GM18951 (cell line): ENCODE data around the gene MUC2.

Experiments
- POLR2A ChIP-seq: IDR thresholded peaks from 4 replicates; pipeline ENCODE4 v1.6.1; 2011; ENCODE audit warnings: mild to moderate bottlenecking; ENCODE audit not compliant: insufficient read length, insufficient read depth; ENCODE audit errors: extremely low read depth
- in situ Hi-C: fragments of 300-500 bp; cut with MboI; formaldehyde crosslinking; loops from one replicate; pipeline ENCODE4 v1.12.0; 2022; ENCODE audit warnings: low sequenced_read_pairs, mixed read lengths, inconsistent platforms; ENCODE audit not compliant: unreplicated experiment

The MUC2 gene

DNA sequence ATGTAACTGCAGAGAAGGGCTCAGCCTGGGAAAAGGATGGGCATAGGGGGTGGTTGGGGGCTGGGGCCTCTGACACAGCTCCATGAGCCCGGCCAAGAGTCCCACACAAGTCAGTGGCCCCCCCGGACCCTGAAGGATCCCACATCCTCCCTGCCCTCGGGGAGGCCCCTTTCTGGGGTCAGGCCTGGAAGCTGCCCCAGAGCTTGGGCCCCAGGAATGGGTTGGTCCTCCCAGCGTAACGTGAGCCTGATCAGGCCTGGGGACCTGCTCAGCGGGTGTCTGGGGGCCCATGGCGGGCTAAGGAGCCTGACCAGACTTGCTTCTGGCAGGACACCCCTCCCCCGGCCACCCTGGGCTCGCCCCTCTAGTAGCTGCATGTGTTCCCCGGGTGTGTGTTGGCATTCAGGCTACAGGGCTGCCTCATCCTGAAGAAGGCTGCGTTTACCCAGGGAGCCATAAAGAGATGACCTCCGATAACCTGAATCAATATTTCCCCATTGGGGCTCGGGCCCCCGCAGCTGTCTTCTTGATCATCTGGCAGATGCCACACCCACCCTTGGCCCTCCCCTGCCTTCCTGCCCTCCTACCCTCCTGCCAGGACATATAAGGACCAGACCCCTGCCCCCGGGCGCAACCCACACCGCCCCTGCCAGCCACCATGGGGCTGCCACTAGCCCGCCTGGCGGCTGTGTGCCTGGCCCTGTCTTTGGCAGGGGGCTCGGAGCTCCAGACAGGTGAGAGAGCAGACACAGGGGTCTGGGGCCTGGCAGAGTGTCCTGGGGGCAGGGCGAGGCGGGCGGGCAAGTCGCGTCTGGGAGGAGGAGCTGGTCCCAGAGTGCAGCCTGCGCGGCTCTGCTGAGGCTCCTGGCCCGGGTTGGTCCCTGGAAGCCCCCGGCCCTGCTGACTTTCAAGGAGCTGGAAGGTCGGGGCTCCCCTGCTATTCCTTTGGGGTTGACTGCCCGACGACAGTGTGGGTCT lies at the start of gene MUC2:
TSS of gene MUC2 (plus strand) at position 631 of the 978 bp plus-strand sequence.
- in situ Hi-C loops = no loop called here
- no peak for TF ChIP-seq POLR2A

DNA sequence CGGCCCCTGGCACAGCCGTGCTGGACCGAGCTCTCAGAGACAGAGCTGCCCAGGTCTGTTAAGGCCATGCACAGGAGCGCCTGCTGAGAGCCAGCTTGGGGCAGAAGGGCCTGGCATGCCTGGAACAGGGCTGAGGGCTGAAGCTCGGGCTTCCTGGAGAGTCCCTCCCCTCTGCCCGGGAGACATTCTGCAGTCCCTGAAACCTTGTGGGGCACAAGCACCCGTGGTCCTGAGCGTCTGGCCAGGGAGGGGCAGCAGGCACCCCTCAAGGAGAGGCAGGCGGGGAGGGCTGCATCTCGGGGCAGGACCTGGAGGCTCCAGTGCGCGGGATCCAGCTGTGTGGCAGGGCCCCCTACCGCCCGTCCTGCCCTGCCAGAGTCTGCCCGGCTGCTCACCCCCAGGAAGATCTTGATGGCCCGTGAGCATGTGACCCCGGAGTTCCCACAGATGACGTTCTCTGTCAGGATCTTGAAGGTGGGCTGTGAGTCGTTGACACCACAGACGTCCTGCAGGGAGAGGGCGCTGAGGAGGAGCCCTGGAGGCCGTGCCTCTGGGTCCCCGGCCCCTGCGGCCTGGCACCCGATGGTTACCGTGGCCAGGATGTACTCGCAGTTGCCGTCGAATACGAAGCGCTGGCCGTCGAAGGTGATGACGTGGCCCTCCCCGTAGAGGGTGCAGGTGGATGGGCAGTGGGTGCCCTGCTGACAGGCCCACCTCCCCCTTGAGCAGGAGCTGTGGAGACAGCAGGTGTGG lies 49.1 kb upstream of the MUC2 start:
- in situ Hi-C loops = loop anchor here (25.0 kb wide), 1 partner anchor 138 kb away; no protein-coding TSS in a partner anchor
- no peak for TF ChIP-seq POLR2A

DNA sequence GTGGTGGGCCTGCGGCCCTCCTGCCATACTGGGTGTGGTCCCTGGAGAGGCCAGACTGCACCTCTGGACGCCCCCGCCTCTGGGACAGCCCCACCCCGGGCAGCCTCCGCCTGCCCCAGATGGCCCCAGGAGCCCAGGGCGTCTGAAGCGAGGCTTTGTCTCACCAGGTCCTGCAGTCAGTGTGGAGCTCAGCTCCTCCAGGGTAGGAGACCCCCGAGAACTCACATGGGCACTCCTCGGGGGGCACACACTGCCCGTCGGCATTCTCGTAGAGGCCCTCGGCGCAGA lies 48.6 kb upstream of the MUC2 start:
- in situ Hi-C loops = loop anchor here (25.0 kb wide), 1 partner anchor 139 kb away; no protein-coding TSS in a partner anchor

DNA sequence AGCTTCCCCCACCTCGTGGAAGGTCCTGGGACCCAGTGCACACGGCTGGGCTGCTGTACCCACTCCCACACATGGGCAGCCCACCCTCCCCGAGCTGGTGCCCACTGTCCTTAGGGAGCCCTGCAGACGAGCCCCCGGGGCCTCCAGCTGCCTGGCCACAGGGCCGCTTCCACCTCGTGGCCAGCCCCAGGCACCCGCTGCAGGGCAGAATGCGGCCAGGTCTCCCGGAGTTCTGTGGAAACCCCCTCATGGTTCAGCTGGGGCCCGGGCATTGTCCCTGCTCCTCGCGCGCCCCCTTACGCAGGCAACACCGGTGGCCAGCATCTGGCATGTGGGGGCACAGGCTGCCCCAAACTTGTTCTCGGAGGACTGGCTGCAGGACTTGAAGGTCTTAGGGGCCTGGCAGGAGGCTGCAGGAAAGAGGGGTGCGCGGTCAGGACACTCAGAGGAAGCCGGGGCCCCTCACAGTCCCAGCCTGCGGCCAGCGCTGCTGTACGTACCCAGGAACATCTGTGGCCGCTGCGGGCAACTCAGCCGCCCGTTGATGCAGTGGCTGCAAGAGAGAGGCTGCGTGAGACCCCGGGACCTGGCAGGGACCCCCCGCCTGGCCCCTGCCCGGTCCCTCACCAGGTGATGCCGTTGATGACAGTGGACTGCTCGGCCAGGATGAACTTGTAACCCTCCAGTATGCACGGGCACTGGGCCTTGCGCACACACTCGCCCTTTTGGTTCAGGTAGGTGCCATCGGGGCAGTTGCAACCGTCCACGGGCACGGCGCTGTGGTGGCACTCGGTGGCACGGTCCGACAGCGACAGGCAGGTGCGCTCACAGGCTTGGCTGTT lies 47.8 kb upstream of the MUC2 start:
- no peak for TF ChIP-seq POLR2A
- in situ Hi-C loops = loop anchor here (25.0 kb wide), 1 partner anchor 140 kb away; no protein-coding TSS in a partner anchor

More for the DNA sequence above, 48.6 kb upstream of the MUC2 start:
- TF ChIP-seq POLR2A = no peak

DNA sequence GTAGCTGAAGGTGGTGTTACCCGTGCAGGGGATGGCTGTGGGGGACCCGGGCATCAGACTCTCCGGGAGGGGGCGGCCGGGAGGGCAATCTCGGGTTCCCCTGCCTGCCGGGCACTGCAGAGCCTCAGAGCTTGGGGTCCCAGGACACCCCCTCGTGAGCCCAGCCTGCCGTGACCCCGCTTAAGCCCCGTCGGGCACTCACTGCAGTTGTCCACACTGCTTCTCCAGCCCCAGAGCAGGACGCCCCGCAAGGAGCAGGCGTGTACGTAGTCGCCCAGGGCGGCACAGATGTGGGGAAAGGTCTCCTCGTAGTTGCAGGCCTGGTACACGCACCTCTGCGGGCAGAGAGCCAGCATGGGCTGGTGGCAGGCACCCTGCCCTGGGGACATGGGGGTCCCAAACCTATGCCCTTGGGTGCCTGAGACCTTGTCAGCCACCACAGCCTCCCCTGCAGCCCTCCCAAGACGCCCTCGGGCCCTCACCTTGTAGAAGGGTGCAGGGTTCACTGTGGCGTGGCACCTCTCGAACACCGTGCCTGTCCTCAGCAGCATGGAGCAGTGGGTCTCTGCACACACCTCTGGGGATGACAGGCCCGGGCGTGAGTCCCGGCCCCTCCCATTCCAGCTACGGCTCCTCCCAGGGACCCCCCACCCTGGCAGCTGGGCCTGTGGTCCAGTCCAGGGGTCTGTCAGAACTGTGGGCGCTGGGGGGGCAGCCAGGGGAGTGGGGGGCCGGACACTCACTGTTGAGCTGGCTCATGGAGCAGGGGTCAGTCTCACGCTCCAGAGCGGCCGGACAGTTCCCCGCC lies 47.0 kb upstream of the MUC2 start:
- in situ Hi-C loops = loop anchor here (25.0 kb wide), 1 partner anchor 140 kb away; no protein-coding TSS in a partner anchor

DNA sequence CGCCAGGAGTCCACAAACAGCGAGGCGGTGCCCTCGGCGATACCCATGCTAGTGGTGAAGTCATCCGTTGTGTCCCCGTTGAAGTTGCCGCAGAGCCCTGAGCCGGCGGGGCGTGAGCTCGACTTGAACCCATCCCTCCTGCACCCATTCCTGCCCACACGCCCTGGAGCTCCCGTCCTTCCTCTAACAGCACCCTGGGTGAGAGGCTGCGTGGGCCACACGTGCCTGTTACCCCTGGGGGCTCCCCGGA lies 46.5 kb upstream of the MUC2 start:
- no peak for TF ChIP-seq POLR2A
- in situ Hi-C loops = loop anchor here (25.0 kb wide), 1 partner anchor 141 kb away; no protein-coding TSS in a partner anchor

More for the DNA sequence above, 47.0 kb upstream of the MUC2 start:
- TF ChIP-seq POLR2A = no peak

DNA sequence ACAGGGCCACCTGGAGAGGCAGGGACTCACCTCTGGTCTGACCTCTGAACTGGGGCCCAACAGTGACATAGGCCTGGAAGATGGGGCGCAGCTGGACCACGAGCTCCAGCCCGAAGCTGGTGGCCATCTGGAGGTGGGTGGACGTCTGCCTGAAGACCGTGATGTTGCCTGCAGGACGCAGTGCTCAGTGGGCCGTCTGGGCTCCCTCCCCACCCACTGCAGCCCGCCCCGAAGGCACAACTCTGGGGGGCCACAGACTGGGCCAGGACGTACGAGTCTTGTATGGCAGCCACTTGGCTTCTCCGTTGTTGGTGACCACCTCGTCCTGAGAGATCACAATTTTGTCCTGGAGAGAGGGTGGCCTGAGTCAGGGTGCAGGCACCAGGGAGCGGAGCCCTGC lies 46.1 kb upstream of the MUC2 start:
- in situ Hi-C loops = loop anchor here (25.0 kb wide), 1 partner anchor 141 kb away; no protein-coding TSS in a partner anchor
- TF ChIP-seq POLR2A = no peak

DNA sequence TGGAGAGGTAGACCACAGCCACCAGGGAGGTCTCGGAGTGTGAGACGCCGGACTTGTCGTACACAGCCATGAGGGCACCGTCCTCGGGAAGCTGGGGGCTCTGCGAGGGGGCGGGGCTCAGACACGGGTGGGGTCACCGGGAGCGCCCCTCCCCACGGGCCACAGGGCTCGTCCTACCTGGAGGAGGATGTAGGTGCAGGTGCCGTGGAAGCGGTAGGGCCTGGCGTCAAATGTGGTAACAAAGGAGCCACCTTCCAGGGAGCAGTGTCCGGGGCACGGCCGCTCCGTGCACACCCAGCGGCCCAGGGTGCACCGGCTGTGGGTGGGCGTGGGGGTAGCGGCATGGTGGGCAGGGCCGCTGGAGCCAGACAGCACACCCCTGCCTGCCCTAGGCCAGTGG lies 45.6 kb upstream of the MUC2 start:
- no peak for TF ChIP-seq POLR2A
- in situ Hi-C loops = loop anchor here (25.0 kb wide), 1 partner anchor 142 kb away; no protein-coding TSS in a partner anchor

DNA sequence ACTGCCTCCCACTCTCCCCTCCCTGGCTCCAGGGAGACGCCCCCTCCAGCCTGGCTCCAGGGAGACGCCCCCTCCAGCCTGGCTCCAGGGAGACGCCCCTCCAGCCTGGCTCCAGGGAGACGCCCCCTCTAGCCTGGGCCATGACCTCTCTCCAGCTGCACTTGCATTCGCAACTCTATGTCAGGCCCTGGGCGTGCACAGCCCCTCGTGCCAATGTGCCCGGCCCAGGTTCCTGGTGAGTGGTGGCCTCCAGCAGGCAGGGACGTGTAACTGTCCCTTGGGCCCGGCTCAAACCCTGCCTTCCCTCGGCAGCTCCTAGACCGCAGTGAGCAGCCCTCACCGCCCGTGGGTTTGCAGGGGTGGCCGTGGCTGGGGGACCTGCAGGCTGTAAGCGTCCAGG lies 45.0 kb upstream of the MUC2 start:
- in situ Hi-C loops = loop anchor here (25.0 kb wide), 1 partner anchor 142 kb away; no protein-coding TSS in a partner anchor
- no peak for TF ChIP-seq POLR2A

DNA sequence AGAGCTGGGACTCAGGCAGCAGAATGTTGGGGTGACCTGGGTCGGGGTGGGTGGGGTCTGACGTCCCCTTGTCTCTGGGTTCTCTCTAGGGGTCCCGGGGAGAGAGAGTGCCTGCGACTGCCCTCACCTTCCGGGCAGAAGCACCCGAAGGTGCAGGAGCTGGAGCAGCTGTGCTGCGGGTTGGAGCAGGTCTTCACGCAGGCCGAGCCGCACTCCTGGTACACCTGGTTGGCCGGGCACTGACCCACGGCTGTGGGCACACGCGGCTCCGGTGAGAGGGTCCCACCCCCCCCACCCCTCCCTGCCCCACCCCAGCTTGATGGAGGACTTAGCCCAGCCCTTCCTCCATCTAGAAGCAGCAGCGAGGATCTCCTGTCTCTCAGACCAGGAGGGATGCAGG lies 44.6 kb upstream of the MUC2 start:
- in situ Hi-C loops = loop anchor here (25.0 kb wide), 1 partner anchor 143 kb away; no protein-coding TSS in a partner anchor
- TF ChIP-seq POLR2A = no peak

DNA sequence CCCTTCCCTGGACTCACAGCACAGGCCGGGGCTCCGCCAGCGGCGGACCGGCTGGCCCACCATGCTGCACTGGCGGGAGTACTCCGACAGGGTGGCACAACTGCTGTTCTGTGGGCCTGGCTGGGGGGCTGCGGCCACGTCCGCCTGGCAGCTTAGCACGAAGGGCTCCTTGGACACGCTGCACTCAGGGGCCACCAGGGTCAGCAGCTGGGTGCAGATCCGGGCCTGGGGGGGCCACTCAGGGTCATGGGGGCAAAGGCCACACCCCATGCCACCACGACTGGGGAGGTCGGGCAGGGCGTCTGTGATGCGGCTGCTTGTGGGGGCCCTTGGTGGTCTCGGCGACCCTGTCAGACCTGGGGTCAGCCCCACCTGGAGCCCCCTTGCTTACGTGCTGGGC lies 44.1 kb upstream of the MUC2 start:
- in situ Hi-C loops = loop anchor here (25.0 kb wide), 1 partner anchor 143 kb away; no protein-coding TSS in a partner anchor
- no peak for TF ChIP-seq POLR2A
